ENCODE data around the gene ARPP21.

The ARPP21 gene

GRCh38 chr3:35739181-35739809, 100.0 kb downstream of the ARPP21 start:
- no peak for DNase-seq

- peak; percentile 5 for DNase-seq
Observed at GRCh38 chr3:35739964-35740527, 100.7 kb downstream of the ARPP21 start.

GRCh38 chr3:35743218-35743617, 103.9 kb downstream of the ARPP21 start:
- DNase-seq, result no peak

- no peak for DNase-seq
Observed at GRCh38 chr3:35744419-35744818, 105.1 kb downstream of the ARPP21 start.

- DNase-seq, result no peak
Observed at GRCh38 chr3:35745351-35745750, 106.0 kb downstream of the ARPP21 start.

GRCh38 chr3:35745802-35746484, 106.6 kb downstream of the ARPP21 start:
- DNase-seq, result no peak

- DNase-seq, result no peak
Observed at GRCh38 chr3:35746492-35746891, 107.2 kb downstream of the ARPP21 start.

GRCh38 chr3:35748144-35748543, 108.8 kb downstream of the ARPP21 start:
- no peak for DNase-seq

- no peak for DNase-seq
Observed at GRCh38 chr3:35751207-35751606, 111.9 kb downstream of the ARPP21 start.

GRCh38 chr3:35757991-35758757, 118.8 kb downstream of the ARPP21 start:
- no peak for DNase-seq

- no peak for DNase-seq
Observed at GRCh38 chr3:35760146-35760545, 120.8 kb downstream of the ARPP21 start.

- DNase-seq, result no peak
Observed at GRCh38 chr3:35761311-35761710, 122.0 kb downstream of the ARPP21 start.

- no peak for DNase-seq
Observed at GRCh38 chr3:35772381-35773015, 133.2 kb downstream of the ARPP21 start.

- peak; percentile 17 for DNase-seq
Observed at GRCh38 chr3:35773417-35773816, 134.1 kb downstream of the ARPP21 start.

GRCh38 chr3:35776346-35776745, 137.0 kb downstream of the ARPP21 start:
- no peak for DNase-seq

- DNase-seq, result no peak
Observed at GRCh38 chr3:35777065-35777464, 137.7 kb downstream of the ARPP21 start.

- DNase-seq, result no peak
Observed at GRCh38 chr3:35777563-35778554, 138.5 kb downstream of the ARPP21 start.

- no peak for DNase-seq
Observed at GRCh38 chr3:35779611-35780010, 140.3 kb downstream of the ARPP21 start.

GRCh38 chr3:35780800-35781199, 141.5 kb downstream of the ARPP21 start:
- no peak for DNase-seq

GRCh38 chr3:35781558-35781957, 142.2 kb downstream of the ARPP21 start:
- DNase-seq, result no peak

GRCh38 chr3:35782355-35782754, 143.0 kb downstream of the ARPP21 start:
- no peak for DNase-seq

GRCh38 chr3:35784169-35784568, 144.8 kb downstream of the ARPP21 start:
- no peak for DNase-seq
